PFSK-1 (cell line): ENCODE results near the gene FREM3.

Experiments used
- FOXP2 ChIP-seq: optimal IDR thresholded peaks from 2 replicates; pipeline ENCODE3; 2011; ENCODE audit warnings: borderline replicate concordance, control low read depth, inconsistent platforms; ENCODE audit not compliant: insufficient read depth; ENCODE audit errors: extremely low read length, extremely low read depth
- POLR2AphosphoS5 ChIP-seq: IDR thresholded peaks from 2 replicates; pipeline ENCODE4 v1.6.1; 2012; ENCODE audit warnings: low read depth, mild to moderate bottlenecking, control low read depth, low read length, moderate library complexity
- REST ChIP-seq, 2 experiments: IDR thresholded peaks; 2 replicates each; pipeline versions ENCODE4 v1.6.1 to v1.8.0; 2011 to 2012; ENCODE audit warnings: low read depth in 2 of 2, low read length in 2 of 2, control low read depth in 1 of 2, inconsistent platforms in 1 of 2, mild to moderate bottlenecking in 1 of 2, moderate library complexity in 1 of 2; ENCODE audit not compliant: insufficient read depth in 1 of 2
- SIN3A ChIP-seq: IDR thresholded peaks from 2 replicates; pipeline ENCODE4 v1.6.1; 2012; ENCODE audit warnings: mild to moderate bottlenecking, low read length, moderate library complexity, borderline replicate concordance; ENCODE audit not compliant: insufficient read depth
- TAF1 ChIP-seq: IDR thresholded peaks from 2 replicates; pipeline ENCODE4 v1.6.1; 2012; ENCODE audit warnings: low read length, control low read depth, borderline replicate concordance; ENCODE audit not compliant: insufficient read depth

GRCh38 chr4:143658336-143658735 is 42.1 kb downstream of the FREM3 start:
- TF ChIP-seq REST (IDR thresholded peaks at IDR 0.05; ENCODE audit: insufficient read depth in 1 of 2, low read depth in 2 of 2, low read length in 2 of 2), result no peak
- TF ChIP-seq POLR2AphosphoS5, result no peak
- TF ChIP-seq TAF1, result no peak
- no peak for TF ChIP-seq SIN3A
- TF ChIP-seq FOXP2, result no peak
